BE2C (cell line): ENCODE measurements around the gene PEPD.

ENCODE experiments used
- DNase-seq: peaks from one replicate; pipeline ENCODE4 v3.0.0-alpha.2; 2020
- H3K27me3 ChIP-seq: fragments of 250-450 bp; sonication (Bioruptor Pico); 2 replicates; pipeline ENCODE4 v1.5.1; 2020; ENCODE audit warnings: mild to moderate bottlenecking
- H3K36me3 ChIP-seq: fragments of 250-450 bp; sonication (Bioruptor Pico); 2 replicates; pipeline ENCODE4 v1.5.1; 2020; ENCODE audit warnings: mild to moderate bottlenecking
- H3K4me1 ChIP-seq: fragments of 250-450 bp; sonication (Bioruptor Pico); 2 replicates; pipeline ENCODE4 v1.5.1; 2020
- H3K4me3 ChIP-seq: 2 replicates; pipeline ENCODE4 v1.5.1; 2011; ENCODE audit warnings: low read depth, low read length
- H3K9me3 ChIP-seq: fragments of 250-450 bp; sonication (Bioruptor Pico); 2 replicates; pipeline ENCODE4 v1.5.1; 2020
- TF ChIP-seq, protein P1 (sequence below): IDR thresholded peaks from 2 replicates; pipeline ENCODE4 v1.5.1; 2012; ENCODE audit warnings: mild to moderate bottlenecking, low read depth, low read length

Gene PEPD

DNA sequence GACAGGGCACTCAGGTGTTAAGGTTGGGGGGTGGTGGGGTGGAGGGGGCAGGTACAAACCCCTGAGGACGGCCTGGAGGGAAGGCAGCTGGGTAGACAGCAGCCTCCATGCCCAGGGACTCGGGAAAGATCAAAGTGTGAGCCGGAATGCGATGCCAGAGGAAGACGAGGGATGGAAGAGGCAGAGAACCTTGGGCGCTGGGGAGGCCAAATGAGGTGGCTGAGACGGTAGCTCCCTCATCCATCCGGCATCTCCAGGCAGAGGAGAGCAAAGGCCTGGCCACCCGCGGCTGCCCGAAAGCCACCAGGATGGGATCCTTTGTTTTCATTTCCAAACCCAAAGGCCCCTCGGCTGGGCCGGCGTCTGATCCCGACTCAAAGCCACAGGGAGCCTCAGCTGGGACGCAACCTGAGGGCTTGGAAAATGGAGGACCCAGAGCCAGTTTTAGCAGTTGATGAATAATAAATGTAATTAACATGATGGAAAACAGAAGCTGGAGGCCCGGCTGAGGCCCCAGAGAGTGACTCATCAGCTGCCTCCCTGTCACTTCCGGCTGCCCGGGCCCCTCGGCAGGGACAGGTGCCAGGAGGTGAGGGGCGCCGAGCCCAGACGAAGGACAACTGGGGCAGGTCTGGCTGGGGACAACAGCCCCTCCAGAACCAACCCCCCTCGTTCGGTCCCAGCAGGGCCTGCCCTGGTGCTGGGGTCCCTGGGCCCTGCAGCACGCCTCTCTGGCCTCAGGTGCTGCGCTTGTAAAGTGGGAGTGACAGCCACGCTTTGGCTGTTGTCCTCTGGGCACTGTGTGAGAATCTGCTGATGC is 86.5 kb downstream of the PEPD start:
- peaks cover 76% of the 10 kb centered on the region for H3K4me1 ChIP-seq
- TF ChIP-seq, protein P1, sequence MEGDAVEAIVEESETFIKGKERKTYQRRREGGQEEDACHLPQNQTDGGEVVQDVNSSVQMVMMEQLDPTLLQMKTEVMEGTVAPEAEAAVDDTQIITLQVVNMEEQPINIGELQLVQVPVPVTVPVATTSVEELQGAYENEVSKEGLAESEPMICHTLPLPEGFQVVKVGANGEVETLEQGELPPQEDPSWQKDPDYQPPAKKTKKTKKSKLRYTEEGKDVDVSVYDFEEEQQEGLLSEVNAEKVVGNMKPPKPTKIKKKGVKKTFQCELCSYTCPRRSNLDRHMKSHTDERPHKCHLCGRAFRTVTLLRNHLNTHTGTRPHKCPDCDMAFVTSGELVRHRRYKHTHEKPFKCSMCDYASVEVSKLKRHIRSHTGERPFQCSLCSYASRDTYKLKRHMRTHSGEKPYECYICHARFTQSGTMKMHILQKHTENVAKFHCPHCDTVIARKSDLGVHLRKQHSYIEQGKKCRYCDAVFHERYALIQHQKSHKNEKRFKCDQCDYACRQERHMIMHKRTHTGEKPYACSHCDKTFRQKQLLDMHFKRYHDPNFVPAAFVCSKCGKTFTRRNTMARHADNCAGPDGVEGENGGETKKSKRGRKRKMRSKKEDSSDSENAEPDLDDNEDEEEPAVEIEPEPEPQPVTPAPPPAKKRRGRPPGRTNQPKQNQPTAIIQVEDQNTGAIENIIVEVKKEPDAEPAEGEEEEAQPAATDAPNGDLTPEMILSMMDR, result no peak
- DNase-seq, result peak; percentile 90

DNA sequence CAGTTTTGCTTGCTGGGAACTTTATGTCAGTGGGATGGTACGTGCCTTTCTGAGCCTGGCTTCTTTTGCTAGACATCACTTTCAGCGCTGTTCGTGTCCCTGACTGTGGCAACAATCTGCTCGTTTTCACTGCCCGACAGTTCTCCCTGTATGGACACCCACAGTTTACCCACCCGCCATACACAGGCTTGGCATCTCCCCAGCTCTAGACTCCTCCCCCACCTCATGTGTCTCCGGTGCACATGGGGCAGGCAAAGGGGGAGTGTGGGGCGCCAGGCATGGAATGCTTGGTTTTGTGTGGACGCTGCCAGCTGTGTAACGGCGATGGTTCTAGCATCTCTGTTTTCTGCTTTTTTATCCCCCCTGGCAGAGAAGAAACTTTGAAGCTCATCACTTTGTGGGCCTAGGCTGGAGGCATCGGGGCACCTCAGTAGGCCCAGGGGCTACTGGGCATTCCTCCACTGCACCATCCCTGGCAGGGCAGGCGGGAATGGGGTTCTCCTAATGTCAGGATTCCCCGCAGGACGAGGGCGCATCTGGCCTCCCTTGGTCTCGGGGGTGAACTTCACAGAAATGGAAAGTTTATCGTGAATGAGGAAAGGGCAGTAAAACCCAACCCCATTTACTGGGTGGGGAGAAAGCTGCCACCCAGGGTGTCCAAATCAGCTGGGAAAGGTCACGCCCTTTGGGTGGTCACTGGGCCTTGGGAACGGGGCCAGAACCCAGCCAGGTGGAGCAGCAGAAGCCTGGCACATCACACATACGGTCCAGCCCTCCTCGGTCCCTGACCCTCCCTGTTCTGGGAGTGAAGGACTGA is 87.3 kb downstream of the PEPD start:
- Histone ChIP-seq H3K9me3 (no peaks in the 10 kb centered on the region), H3K36me3 (no peaks in the 10 kb centered on the region), H3K4me3 (no peak overlapping the region), H3K27me3 (no peaks in the 10 kb centered on the region), H3K4me1 (peaks cover 80% of the 10 kb centered on the region)
- TF ChIP-seq, protein P1, result no peak
- DNase-seq, result no peak

More for the DNA sequence above, 86.5 kb downstream of the PEPD start:
- H3K9me3 ChIP-seq, result no peaks in the 10 kb centered on the region
- H3K4me3 ChIP-seq, result peak overlapping the region; percentile 35; the same call in 1 of the 2 replicates
- H3K27me3 ChIP-seq, result no peaks in the 10 kb centered on the region
- no peaks in the 10 kb centered on the region for H3K36me3 ChIP-seq

DNA sequence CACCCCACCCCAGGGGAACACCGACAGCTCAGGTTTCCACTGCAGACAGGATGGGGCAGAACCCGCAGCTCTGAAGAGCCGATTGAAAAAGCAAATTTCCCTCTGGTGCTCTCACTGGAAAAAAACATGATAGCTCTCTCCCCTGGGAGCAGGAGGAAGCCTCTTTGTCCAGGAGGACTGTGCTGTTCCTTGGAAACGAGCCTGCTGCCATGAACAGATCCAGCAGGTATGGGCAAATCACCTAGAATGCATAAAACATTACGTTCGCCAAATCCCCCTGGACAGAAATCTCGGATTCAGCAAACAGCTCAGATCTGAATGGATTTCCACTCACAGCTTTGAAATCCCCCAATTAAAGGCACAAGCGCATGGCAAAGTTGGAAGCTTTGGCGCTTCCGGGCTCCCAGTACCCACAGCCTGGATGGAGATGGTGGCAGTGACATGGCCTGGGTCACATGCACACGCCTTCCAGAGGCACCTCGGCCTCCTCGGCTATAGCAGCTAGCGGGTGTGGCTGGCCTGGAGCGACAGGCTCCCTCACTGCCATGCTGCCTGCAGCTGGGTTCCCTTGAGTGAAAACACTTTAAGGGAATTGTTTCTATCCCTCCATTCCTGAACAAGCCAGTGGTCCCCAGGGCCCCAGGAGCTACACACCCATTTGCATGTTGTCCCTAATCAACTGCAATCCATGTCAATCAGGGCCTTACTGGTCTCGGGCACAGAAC is 89.0 kb downstream of the PEPD start:
- H3K27me3 ChIP-seq, result no peaks in the 10 kb centered on the region
- H3K4me1 ChIP-seq, result peaks cover 66% of the 10 kb centered on the region
- H3K4me3 ChIP-seq, result peak overlapping the region; percentile 24
- TF ChIP-seq, protein P1, result no peak
- H3K9me3 ChIP-seq, result no peaks in the 10 kb centered on the region
- H3K36me3 ChIP-seq, result no peaks in the 10 kb centered on the region
- DNase-seq, result peak; percentile 56

DNA sequence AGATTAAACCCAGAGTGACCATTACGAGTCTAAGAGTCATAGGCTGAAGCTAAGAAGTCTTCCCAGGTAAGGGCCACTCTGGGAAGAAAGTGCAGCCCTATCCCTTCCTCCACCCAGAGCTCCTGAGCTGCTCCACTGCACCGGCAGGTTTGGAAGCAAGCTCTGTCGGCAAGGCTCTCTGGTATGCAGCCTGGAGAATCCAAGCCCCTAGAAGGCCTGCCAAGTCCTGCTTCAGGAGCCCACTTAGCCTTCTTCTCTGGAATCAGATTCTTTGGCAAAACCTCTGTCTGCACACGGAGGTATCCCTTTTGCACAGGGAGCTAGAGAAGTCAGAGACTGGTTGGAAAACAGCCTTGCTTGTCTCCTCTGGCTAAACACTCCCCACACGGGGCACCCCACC is 89.6 kb downstream of the PEPD start:
- no peak for DNase-seq

DNA sequence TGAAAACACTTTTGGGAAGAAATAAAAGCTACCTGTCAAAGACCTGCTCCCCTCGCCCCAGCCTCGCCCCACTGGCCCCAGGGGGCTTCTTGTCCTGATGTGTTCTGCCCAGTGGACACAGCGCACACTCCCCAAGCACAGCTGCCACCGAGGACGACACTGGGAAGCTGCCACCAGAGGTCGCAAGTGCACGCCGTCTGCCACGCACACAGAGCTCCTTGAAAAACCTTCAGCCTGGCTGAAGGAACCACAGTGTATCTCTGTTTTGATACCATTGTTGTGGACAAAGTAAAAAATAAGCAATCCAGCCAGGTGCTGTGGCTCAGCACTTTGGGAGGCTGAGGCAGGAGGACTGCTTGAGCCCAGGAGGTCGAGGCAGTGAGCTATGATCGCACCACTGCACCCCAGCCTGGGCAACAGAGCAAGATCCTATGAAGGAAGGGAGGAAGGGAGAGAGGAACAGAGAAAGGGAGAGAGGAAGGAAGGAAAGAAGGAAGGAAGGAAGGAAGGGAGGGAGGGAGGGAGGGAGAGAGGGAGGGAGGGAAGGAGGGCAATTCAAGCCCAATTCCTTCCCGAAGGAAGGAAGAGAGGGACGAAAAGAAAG is 90.8 kb downstream of the PEPD start:
- Histone ChIP-seq H3K4me3 (peak overlapping the region; percentile 10; the same call in 1 of the 2 replicates), H3K4me1 (peaks cover 48% of the 10 kb centered on the region), H3K27me3 (no peaks in the 10 kb centered on the region), H3K36me3 (no peaks in the 10 kb centered on the region), H3K9me3 (no peaks in the 10 kb centered on the region)
- DNase-seq, result peak; percentile 87
- TF ChIP-seq, protein P1, result peak; percentile 90

More for the DNA sequence above, 89.6 kb downstream of the PEPD start:
- H3K36me3 ChIP-seq, result no peaks in the 10 kb centered on the region
- H3K9me3 ChIP-seq, result no peaks in the 10 kb centered on the region
- TF ChIP-seq, protein P1, result no peak
- H3K4me1 ChIP-seq, result peaks cover 60% of the 10 kb centered on the region
- no peak overlapping the region for H3K4me3 ChIP-seq
- H3K27me3 ChIP-seq, result no peaks in the 10 kb centered on the region
